Pancreas (tissue), 10 donors: ENCODE results near the gene GPD1. TPM values are rescaled to one million over a fixed set of nuclear protein-coding genes. Genes with fewer than 3 reads are reported as not detected.

ENCODE experiments used
- ATAC-seq, 4 donors: fragments of 200-7000 bp; cut with Tn5 transposase; one replicate each; pipeline versions ENCODE4 v1.8.0 to v1.9.1; 2020; ENCODE audit warnings: mild to moderate bottlenecking in 4 of 4, moderate library complexity in 4 of 4
- DNase-seq, 6 donors: peaks; one replicate each; pipeline ENCODE4 v3.0.0-alpha.2; 2020
- FAIRE-seq: peaks from 2 replicates; lab custom pipeline; 2012; peaks lifted over from hg19 to GRCh38; lab: Jason Lieb, UNC
- H3K27ac ChIP-seq, 4 donors: fragments of 200-600 bp; sonication (generic); 1 replicate in 3 of 4; 2 replicates in 1 of 4; pipeline versions ENCODE4 v1.5.0 to v1.8.0; 2020
- H3K27me3 ChIP-seq, 4 donors: fragments of 200-600 bp; one replicate each; pipeline ENCODE4 v1.8.0; 2021
- H3K36me3 ChIP-seq, 3 donors: fragments of 200-600 bp; sonication (generic) in 1 of 3; one replicate each; pipeline versions ENCODE4 v1.5.0 to v1.8.0; 2020 to 2021
- H3K4me1 ChIP-seq, 3 donors: fragments of 200-600 bp; one replicate each; pipeline ENCODE4 v1.8.0; 2021
- H3K4me3 ChIP-seq, 4 donors: fragments of 200-600 bp; sonication (generic) in 2 of 4; one replicate each; pipeline versions ENCODE4 v1.5.0 to v1.8.0; 2020 to 2021
- H3K9me3 ChIP-seq, 4 donors: fragments of 200-600 bp; one replicate each; pipeline ENCODE4 v1.8.0; 2021
- CTCF ChIP-seq, 4 donors: fragments of 200-600 bp; sonication (generic) in 3 of 4; IDR thresholded peaks; one replicate each; pipeline versions ENCODE4 v1.5.0 to v1.8.0; 2021; ENCODE audit warnings: antibody characterized with exemption in 4 of 4
- WGBS, 2 donors: extraction: QIAGEN DNeasy Blood & Tissue Kit; methylation state at CpG; one replicate each; pipeline ENCODE4 v1.1.7; 2013; 5-methylcytosine and 5-hydroxymethylcytosine counted together
- intact Hi-C, 3 donors: fragments of 100-400 bp; cut with DNase I; formaldehyde crosslinking; loops; one replicate each; pipeline versions ENCODE4 v1.11.1 to v1.14.2; 2022
- polyA plus RNA-seq, 2 donors: library from polyadenylated mRNA; stranded (reverse); fragments of 200-250 nt; gene quantifications; one replicate each; pipeline ENCODE4 v1.2.3, GENCODE V29; 2013
- total RNA-seq, 6 donors: library from RNA; stranded (reverse); fragmentation: NEBNext Ultra II Directional in 4 of 6; extraction: Animal tissue kit (Norgen Biotek cat#: 25700) in 4 of 6; gene quantifications; one replicate each; pipeline versions ENCODE4 v1.2.1 to v1.2.4, GENCODE V29; 2021 to 2023
- donor health status: healthy with polysubstance abuse.
- donor health status: DM: no; HTN: no; CAD: no; lungs with moderate emphysema.
- donor health status: DM: no; HTN: no; CAD: no.
- donor health status: control.
- donor health status: control.
- donor health status: Bipolar disorder and iron deficiency.
- donor health status: DM: yes; HTN: yes; CAD: no.
- donor health status: DM: no; HTN: no; CAD: no.
- donor health status: DM: no; HTN: no; CAD: no.
- donor health status: DM: yes; HTN: yes; CAD: no.

GPD1 gene
- total and polyA plus RNA-seq, 8 donors: 0.75 to 14.2 (median 3.6) TPM

DNA sequence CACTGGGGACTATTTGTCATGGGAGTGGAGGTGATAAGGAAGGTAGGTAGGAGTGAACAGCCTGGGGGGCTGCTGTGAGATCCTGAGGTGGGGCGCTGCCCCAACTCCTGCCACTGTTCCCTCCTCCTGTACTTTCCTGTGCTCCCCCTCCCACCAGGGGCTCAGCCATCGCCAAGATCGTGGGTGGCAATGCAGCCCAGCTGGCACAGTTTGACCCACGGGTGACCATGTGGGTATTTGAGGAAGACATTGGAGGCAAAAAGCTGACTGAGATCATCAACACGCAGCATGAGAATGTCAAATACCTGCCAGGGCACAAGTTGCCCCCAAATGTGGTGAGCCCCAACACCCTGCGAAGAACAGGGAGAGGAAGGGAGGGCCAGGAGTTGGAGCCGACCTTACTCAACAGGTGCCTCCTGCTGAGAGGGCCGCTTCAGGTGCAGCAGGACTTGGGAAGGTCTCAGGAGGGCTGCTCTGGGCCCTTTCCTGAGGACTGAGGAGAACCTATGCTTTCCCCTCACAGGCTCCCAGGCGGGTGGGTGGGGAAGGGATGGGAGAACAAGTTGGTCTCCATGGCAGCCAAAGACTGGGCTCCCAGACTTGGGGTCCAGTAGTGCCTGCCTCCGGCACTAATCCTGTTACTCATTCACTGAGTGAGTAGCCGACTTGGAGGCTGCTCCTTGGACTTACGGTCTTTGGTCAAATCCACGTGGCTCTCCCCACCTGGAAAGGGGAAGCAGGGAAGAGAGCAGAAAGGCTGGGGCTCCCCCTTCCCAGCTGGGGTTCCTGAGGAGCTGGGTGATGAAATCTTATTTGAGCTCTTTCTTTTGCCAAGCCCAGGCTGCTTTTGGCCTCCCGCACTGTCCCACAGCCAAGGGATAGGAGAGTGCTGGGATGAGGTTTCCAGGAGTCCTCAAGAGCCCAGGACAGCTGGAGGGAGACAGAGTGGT, 884 bp downstream of the GPD1 start:
- Histone ChIP-seq H3K4me3 (no peak overlapping the region), H3K4me1 (peaks cover 6 to 10% (median 7%) of the 10 kb centered on the region in 3 donors), H3K9me3 (no peaks in the 10 kb centered on the region), H3K27me3 (no peaks in the 10 kb centered on the region), H3K36me3 (peaks cover 0 to 1% (median 0%) of the 10 kb centered on the region in 3 donors), H3K27ac (no peak overlapping the region)
- intact Hi-C loops: no loop called here
- no peak for DNase-seq
- no peak for FAIRE-seq
- no peak for TF ChIP-seq CTCF (IDR thresholded peaks at IDR 0.05)
- 77 to 78% methylated on average over 14 of the region's 14 CpGs for WGBS, 2 donors
- ATAC-seq: no peak

DNA sequence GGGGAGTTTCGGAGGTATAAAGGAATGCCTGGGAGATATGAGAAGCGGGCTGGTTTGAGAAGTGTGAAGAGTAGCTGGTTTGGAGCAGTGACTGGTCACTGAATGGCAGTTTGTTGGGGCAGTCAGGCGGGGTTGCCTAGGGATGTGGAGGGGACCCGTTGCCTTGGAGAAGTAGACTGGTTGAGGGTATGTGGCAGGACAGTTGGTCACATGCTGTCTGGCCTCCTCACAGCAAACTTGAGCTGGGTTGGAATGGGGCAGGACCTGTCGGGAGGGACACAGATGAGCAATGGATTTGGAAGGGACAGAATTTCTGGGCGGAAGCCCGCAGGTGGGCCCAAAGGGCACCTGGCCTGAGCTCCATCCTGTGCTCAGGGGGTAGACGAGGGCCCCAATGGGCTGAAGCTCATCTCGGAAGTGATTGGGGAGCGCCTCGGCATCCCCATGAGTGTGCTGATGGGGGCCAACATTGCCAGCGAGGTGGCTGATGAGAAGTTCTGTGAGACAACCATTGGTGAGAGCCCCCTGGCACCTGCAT, 2.2 kb downstream of the GPD1 start:
- no peak for TF ChIP-seq CTCF (IDR thresholded peaks at IDR 0.05)
- FAIRE-seq (no peak), ATAC-seq (no peak), DNase-seq (no peak)
- H3K4me3 ChIP-seq: no peak overlapping the region
- H3K27ac ChIP-seq: no peak overlapping the region
- H3K9me3 ChIP-seq: no peaks in the 10 kb centered on the region
- intact Hi-C loops: no loop called here
- WGBS, 2 donors: 86 to 96% methylated on average over 12 of the region's 12 CpGs
- H3K4me1 ChIP-seq: peaks cover 6 to 12% (median 10%) of the 10 kb centered on the region in 3 donors
- H3K27me3 ChIP-seq: no peaks in the 10 kb centered on the region
- no peaks in the 10 kb centered on the region for H3K36me3 ChIP-seq

DNA sequence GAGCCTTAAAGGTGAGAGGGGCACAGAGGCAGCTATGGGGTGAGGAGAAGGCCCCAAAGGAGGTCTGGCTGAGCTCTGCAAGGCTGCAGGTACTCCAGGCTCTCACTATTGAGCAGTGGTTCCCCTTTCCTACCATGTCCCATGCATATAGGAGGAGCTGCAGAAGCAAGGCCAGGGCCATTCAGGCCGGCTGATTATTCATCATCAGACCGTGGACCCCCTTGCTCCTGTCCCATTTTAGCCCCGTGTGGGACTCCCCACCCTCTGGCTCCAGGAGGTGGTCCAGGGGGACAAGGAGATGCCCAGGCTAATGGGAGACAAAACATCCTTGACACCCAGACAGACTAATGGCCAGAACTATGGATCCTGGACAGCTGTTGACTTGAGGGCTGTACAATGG, 3.1 kb downstream of the GPD1 start:
- no peaks in the 10 kb centered on the region for H3K36me3 ChIP-seq
- no peak overlapping the region for H3K27ac ChIP-seq
- WGBS, 2 donors: 54 to 57% methylated on average over 3 of the region's 3 CpGs
- no peak for TF ChIP-seq CTCF (IDR thresholded peaks at IDR 0.05)
- ATAC-seq (no peak), DNase-seq (no peak), FAIRE-seq (no peak)
- peaks cover 6 to 17% (median 10%) of the 10 kb centered on the region in 3 donors for H3K4me1 ChIP-seq
- intact Hi-C loops: no loop called here
- H3K27me3 ChIP-seq: no peaks in the 10 kb centered on the region
- no peak overlapping the region for H3K4me3 ChIP-seq
- H3K9me3 ChIP-seq: no peaks in the 10 kb centered on the region

DNA sequence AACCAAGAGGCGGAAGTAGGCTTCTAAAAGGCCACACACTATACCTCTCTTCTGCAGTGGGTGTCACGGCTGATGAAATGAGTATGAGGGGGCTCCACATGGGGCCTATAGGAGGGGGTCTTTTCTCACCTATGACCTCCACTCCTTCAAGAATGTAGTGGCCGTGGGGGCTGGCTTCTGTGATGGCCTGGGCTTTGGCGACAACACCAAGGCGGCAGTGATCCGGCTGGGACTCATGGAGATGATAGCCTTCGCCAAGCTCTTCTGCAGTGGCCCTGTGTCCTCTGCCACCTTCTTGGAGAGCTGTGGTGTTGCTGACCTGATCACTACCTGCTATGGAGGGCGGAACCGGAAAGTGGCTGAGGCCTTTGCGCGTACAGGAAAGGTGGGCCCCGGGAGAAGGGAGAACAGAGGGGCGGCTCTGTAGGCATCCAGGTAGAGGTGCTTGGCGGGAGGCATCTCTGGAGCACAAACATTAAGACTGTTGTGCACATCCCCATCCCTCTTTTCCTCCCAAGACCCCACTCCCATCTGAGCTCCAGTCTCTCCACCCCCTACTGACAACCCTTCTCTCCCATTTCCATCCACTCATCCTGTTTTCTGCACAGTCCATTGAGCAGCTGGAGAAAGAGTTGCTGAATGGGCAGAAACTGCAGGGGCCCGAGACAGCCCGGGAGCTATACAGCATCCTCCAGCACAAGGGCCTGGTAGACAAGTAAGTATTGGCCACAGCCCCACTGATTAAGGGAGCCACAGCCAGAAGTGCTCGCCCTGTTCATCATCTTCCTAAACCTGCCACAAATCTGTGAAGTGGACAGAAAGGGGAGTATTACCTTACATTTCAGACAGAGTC, 3.8 kb downstream of the GPD1 start:
- intact Hi-C loops: no loop called here
- FAIRE-seq: no peak
- no peak overlapping the region for H3K27ac ChIP-seq
- 89 to 93% methylated on average over 17 of the region's 17 CpGs for WGBS, 2 donors
- H3K27me3 ChIP-seq: no peaks in the 10 kb centered on the region
- DNase-seq: no peak
- peaks cover 6 to 17% (median 10%) of the 10 kb centered on the region in 3 donors for H3K4me1 ChIP-seq
- TF ChIP-seq CTCF (IDR thresholded peaks at IDR 0.05): no peak
- no peak for ATAC-seq
- H3K4me3 ChIP-seq: no peak overlapping the region
- no peaks in the 10 kb centered on the region for H3K36me3 ChIP-seq
- no peaks in the 10 kb centered on the region for H3K9me3 ChIP-seq
